ENCODE data around the gene SCRG1. TPM values are rescaled to one million over a fixed set of nuclear protein-coding genes. Genes with fewer than 3 reads are reported as not detected.

Gene SCRG1
- total RNA-seq, 1 experiment from 2014 or later, result not detected

GRCh38 chr4:173415092-173415491, 16.2 kb upstream of the SCRG1 start:
- intact Hi-C loops (cut with micrococcal nuclease; ENCODE audit: unreplicated experiment), result loop anchor here (5.0 kb wide), 2 partner anchors 77 to 158 kb away; no protein-coding TSS in a partner anchor

GRCh38 chr4:173414456-173414855, 15.5 kb upstream of the SCRG1 start:
- BruUV-seq (replicated peaks), result no TSS peak
- intact Hi-C loops (cut with micrococcal nuclease; ENCODE audit: unreplicated experiment), result no loop called here
- TF ChIP-seq CTCF (conservative IDR thresholded peaks at IDR 0.05) (no peak), EZH2 (IDR thresholded peaks at IDR 0.05; ENCODE audit: low read depth) (no peak)
- H3K36me3 ChIP-seq (ENCODE audit: low read depth), result no peaks in the 10 kb centered on the region
- no peak overlapping the region for H3K27ac ChIP-seq
- no peak overlapping the region for H3K4me3 ChIP-seq
- no peaks in the 10 kb centered on the region for H4K20me1 ChIP-seq (ENCODE audit: insufficient read depth)
- H2AFZ ChIP-seq, result no peak overlapping the region
- H3K4me1 ChIP-seq (replicated peaks; ENCODE audit: insufficient read depth), result peaks cover 63% of the 10 kb centered on the region
- ChIA-PET CTCF (no interaction called here), POLR2A (ENCODE audit: unreplicated experiment) (no interaction called here)
- no peak for DNase-seq
- H3K9me2 ChIP-seq (ENCODE audit: insufficient read depth), result no peaks in the 10 kb centered on the region
- peak overlapping the region; percentile 70; the same call in 1 of the 2 replicates for H3K4me2 ChIP-seq
- no peaks in the 10 kb centered on the region for H3K9me3 ChIP-seq (ENCODE audit: insufficient read depth, low read depth)
- no peaks in the 10 kb centered on the region for H3K27me3 ChIP-seq (ENCODE audit: insufficient read depth, low read depth)
- H3K79me2 ChIP-seq (ENCODE audit: low read depth), result no peaks in the 10 kb centered on the region
- H3F3A ChIP-seq (ENCODE audit: insufficient read depth, low read depth), result peaks cover 29% of the 10 kb centered on the region; the same call in 1 of the 2 replicates

More at GRCh38 chr4:173415092-173415491, 16.2 kb upstream of the SCRG1 start:
- DNase-seq, result peak in 1 of 2 experiments; percentile 83
- Histone ChIP-seq H2AFZ (no peak overlapping the region), H3K9me3 (ENCODE audit: insufficient read depth, low read depth) (no peaks in the 10 kb centered on the region), H3K79me2 (ENCODE audit: low read depth) (no peaks in the 10 kb centered on the region), H3K4me2 (peak overlapping the region; percentile 70), H3F3A (ENCODE audit: insufficient read depth, low read depth) (peaks cover 29% of the 10 kb centered on the region; the same call in 1 of the 2 replicates), H3K27me3 (ENCODE audit: insufficient read depth, low read depth) (no peaks in the 10 kb centered on the region), H4K20me1 (ENCODE audit: insufficient read depth) (no peaks in the 10 kb centered on the region), H3K36me3 (ENCODE audit: low read depth) (no peaks in the 10 kb centered on the region), H3K27ac (peak overlapping the region; percentile 58), H3K4me1 (replicated peaks; ENCODE audit: insufficient read depth) (peaks cover 63% of the 10 kb centered on the region), H3K9me2 (ENCODE audit: insufficient read depth) (no peaks in the 10 kb centered on the region), H3K4me3 (peak overlapping the region; percentile 22; the same call in 1 of the 2 replicates)
- CTCF ChIA-PET, result no interaction called here
- TF ChIP-seq CTCF (conservative IDR thresholded peaks at IDR 0.05), result no peak
- TF ChIP-seq EZH2 (IDR thresholded peaks at IDR 0.05; ENCODE audit: low read depth), result no peak
- no TSS peak for BruUV-seq (replicated peaks)
- POLR2A ChIA-PET (ENCODE audit: unreplicated experiment), result no interaction called here

GRCh38 chr4:173413036-173413435, 14.1 kb upstream of the SCRG1 start:
- DNase-seq, result no peak
- CTCF ChIA-PET, result no interaction called here
- H3F3A ChIP-seq (ENCODE audit: insufficient read depth, low read depth), result peaks cover 26% of the 10 kb centered on the region; the same call in 1 of the 2 replicates
- no peak overlapping the region for H3K4me2 ChIP-seq
- TF ChIP-seq EZH2 (IDR thresholded peaks at IDR 0.05; ENCODE audit: low read depth) (no peak), CTCF (conservative IDR thresholded peaks at IDR 0.05) (no peak)
- H3K9me3 ChIP-seq (ENCODE audit: insufficient read depth, low read depth), result no peaks in the 10 kb centered on the region
- no peaks in the 10 kb centered on the region for H3K36me3 ChIP-seq (ENCODE audit: low read depth)
- H3K27ac ChIP-seq, result no peak overlapping the region
- no peaks in the 10 kb centered on the region for H4K20me1 ChIP-seq (ENCODE audit: insufficient read depth)
- no peak overlapping the region for H2AFZ ChIP-seq
- POLR2A ChIA-PET (ENCODE audit: unreplicated experiment), result no interaction called here
- peaks cover 56% of the 10 kb centered on the region for H3K4me1 ChIP-seq (replicated peaks; ENCODE audit: insufficient read depth)
- intact Hi-C loops (cut with micrococcal nuclease; ENCODE audit: unreplicated experiment), result no loop called here
- no peak overlapping the region for H3K4me3 ChIP-seq
- no peaks in the 10 kb centered on the region for H3K9me2 ChIP-seq (ENCODE audit: insufficient read depth)
- BruUV-seq (replicated peaks), result no TSS peak
- no peaks in the 10 kb centered on the region for H3K79me2 ChIP-seq (ENCODE audit: low read depth)
- no peaks in the 10 kb centered on the region for H3K27me3 ChIP-seq (ENCODE audit: insufficient read depth, low read depth)

Data from PC-9 (cell line).